Tibial nerve (tissue), 4 donors: ENCODE data around the gene NOC2L.

ENCODE experiments used
- CTCF ChIP-seq, 5 experiments: fragments of 200-600 bp in 3 of 5; fragments of 450-650 bp in 2 of 5; sonication (generic) in 3 of 5; IDR thresholded peaks; one replicate each; pipeline ENCODE4 v1.5.1; 2016 to 2019; ENCODE audit warnings: antibody characterized with exemption in 5 of 5, mild to moderate bottlenecking in 3 of 5, moderate library complexity in 2 of 5
- EP300 ChIP-seq, 2 donors: sonication (generic); formaldehyde crosslinking; IDR thresholded peaks; one replicate each; pipeline ENCODE4 v1.6.1; 2017; ENCODE audit warnings: antibody characterized with exemption in 2 of 2, mild to moderate bottlenecking in 1 of 2
- POLR2A ChIP-seq, 2 donors: fragments of 450-650 bp; IDR thresholded peaks; one replicate each; pipeline ENCODE4 v1.6.1; 2017; ENCODE audit warnings: antibody characterized with exemption in 2 of 2, mild to moderate bottlenecking in 2 of 2, moderate library complexity in 2 of 2

- no peak for TF ChIP-seq CTCF (IDR thresholded peaks at IDR 0.05)
- TF ChIP-seq EP300 (IDR thresholded peaks at IDR 0.05) = no peak
- TF ChIP-seq POLR2A (IDR thresholded peaks at IDR 0.05) = no peak
Observed at GRCh38 chr1:920521-920920, 38.5 kb downstream of the NOC2L start.
